ENCODE results near the gene GPR32. TPM values are rescaled to one million over a fixed set of nuclear protein-coding genes. Genes with fewer than 3 reads are reported as not detected.

The GPR32 gene
- not detected in 2 replicates for total RNA-seq

GRCh38 chr19:50770164-50770563, at the start of gene GPR32:
GPR32 (plus strand) TSS chr19:50770464; CDS start chr19:50770601, 137 bp downstream.

GRCh38 chr19:50723069-50723468, 47.2 kb upstream of the GPR32 start, which contains the start of gene CLEC11A:
CLEC11A (plus strand) TSS chr19:50723364; CDS start chr19:50723526, 162 bp downstream.

GRCh38 chr19:50790396-50790795, 20.1 kb downstream of the GPR32 start, which contains the start of gene ACP4:
ACP4 (plus strand) TSS chr19:50790415; CDS start chr19:50790415, 0 bp downstream.

Other genes starting within 250 kb of the GPR32 start
- 0.06 TPM in 1 of 2 replicates, not detected in the other for gene LRRC4B, start 202.0 kb upstream of the GPR32 start, total RNA-seq
- gene SYT3, start 130.6 kb upstream of the GPR32 start, total RNA-seq = 0.05 and 0.19 TPM in 2 replicates
- not detected in 2 replicates for gene C19orf81, start 121.0 kb upstream of the GPR32 start, total RNA-seq
- gene SHANK1, start 50.7 kb upstream of the GPR32 start, total RNA-seq = 1.1 and 4.7 TPM in 2 replicates
- gene CLEC11A, start 47.1 kb upstream of the GPR32 start, total RNA-seq = 288 and 306 TPM in 2 replicates
- gene ACP4, start 20.0 kb downstream of the GPR32 start, total RNA-seq = not detected in 2 replicates
- not detected in 2 replicates for gene KLK1, start 53.3 kb downstream of the GPR32 start, total RNA-seq
- not detected in 2 replicates for gene KLK15, start 63.1 kb downstream of the GPR32 start, total RNA-seq
- not detected in 2 replicates for gene KLK3, start 84.5 kb downstream of the GPR32 start, total RNA-seq
- gene KLK2, start 103.0 kb downstream of the GPR32 start, total RNA-seq = not detected in 2 replicates
- gene KLK4, start 140.9 kb downstream of the GPR32 start, total RNA-seq = not detected in 2 replicates
- not detected in 2 replicates for gene KLK5, start 182.6 kb downstream of the GPR32 start, total RNA-seq
- not detected in 2 replicates for gene KLK6, start 199.1 kb downstream of the GPR32 start, total RNA-seq
- not detected in 2 replicates for gene KLK7, start 213.5 kb downstream of the GPR32 start, total RNA-seq
- gene KLK8, start 231.1 kb downstream of the GPR32 start, total RNA-seq = not detected in 2 replicates
- gene KLK10, start 249.2 kb downstream of the GPR32 start, total RNA-seq = 1.8 TPM in 1 of 2 replicates, not detected in the other